ENCODE measurements around the gene NUDT11.
"Not testable (repeated sequence)": the region's sequence is repeated elsewhere in the genome, so short reads cannot be mapped to it uniquely, and the experiment has no call there.

NUDT11 gene

GRCh38 chrX:51496501-51497291 is at the start of gene NUDT11:
Gene NUDT11 (minus strand): TSS chrX:51496592. CDS start chrX:51496444, 148 bp downstream.
- no peaks in the 10 kb centered on the region for H3K9me3 ChIP-seq (ENCODE audit: severe bottlenecking)
- H3K27ac ChIP-seq (ENCODE audit: poor library complexity, severe bottlenecking), result no peak within 1 kb of the TSS
- no peaks in the 10 kb centered on the region for H3K27me3 ChIP-seq (ENCODE audit: insufficient read depth, poor library complexity, severe bottlenecking)
- no peaks in the 10 kb centered on the region for H3K4me1 ChIP-seq (ENCODE audit: insufficient read depth, poor library complexity, severe bottlenecking)
- ATAC-seq (ENCODE audit: low read depth) (peak; percentile 92), DNase-seq (ENCODE audit: low spot score) (peak; percentile 72)
- no peaks in the 10 kb centered on the region for H3K36me3 ChIP-seq (ENCODE audit: low read depth)
- TF ChIP-seq, protein P1, sequence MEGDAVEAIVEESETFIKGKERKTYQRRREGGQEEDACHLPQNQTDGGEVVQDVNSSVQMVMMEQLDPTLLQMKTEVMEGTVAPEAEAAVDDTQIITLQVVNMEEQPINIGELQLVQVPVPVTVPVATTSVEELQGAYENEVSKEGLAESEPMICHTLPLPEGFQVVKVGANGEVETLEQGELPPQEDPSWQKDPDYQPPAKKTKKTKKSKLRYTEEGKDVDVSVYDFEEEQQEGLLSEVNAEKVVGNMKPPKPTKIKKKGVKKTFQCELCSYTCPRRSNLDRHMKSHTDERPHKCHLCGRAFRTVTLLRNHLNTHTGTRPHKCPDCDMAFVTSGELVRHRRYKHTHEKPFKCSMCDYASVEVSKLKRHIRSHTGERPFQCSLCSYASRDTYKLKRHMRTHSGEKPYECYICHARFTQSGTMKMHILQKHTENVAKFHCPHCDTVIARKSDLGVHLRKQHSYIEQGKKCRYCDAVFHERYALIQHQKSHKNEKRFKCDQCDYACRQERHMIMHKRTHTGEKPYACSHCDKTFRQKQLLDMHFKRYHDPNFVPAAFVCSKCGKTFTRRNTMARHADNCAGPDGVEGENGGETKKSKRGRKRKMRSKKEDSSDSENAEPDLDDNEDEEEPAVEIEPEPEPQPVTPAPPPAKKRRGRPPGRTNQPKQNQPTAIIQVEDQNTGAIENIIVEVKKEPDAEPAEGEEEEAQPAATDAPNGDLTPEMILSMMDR (IDR thresholded peaks at IDR 0.05; ENCODE audit: poor library complexity, severe bottlenecking), result no peak
- peak within 1 kb of the TSS; percentile 53 for H3K4me3 ChIP-seq (ENCODE audit: severe bottlenecking)

DNA sequence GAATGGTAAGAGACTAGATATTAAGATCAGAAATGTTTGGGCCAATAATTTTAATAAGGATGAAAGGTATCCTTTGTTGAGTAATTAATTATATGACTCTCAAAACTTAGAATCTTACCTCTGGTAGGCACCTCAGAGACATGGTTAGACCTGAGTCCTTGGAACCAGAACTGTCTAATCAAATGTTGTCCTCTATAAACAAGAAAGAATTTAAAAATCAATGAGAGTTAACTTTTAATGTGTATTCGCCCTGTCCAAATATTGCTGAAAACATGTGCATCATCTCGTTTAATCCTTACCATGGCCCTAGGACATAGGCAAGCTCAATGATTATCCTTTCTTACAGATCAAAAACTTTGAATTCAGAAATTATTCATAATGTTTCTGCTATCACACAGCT is 24.0 kb upstream of the NUDT11 start:
- Histone ChIP-seq H3K4me3 (ENCODE audit: severe bottlenecking) (no peak overlapping the region), H3K9me3 (ENCODE audit: severe bottlenecking) (no peaks in the 10 kb centered on the region), H3K27me3 (ENCODE audit: insufficient read depth, poor library complexity, severe bottlenecking) (no peaks in the 10 kb centered on the region), H3K36me3 (ENCODE audit: low read depth) (no peaks in the 10 kb centered on the region), H3K27ac (ENCODE audit: poor library complexity, severe bottlenecking) (no peak overlapping the region), H3K4me1 (ENCODE audit: insufficient read depth, poor library complexity, severe bottlenecking) (no peaks in the 10 kb centered on the region)
- TF ChIP-seq, protein P1 (IDR thresholded peaks at IDR 0.05; ENCODE audit: poor library complexity, severe bottlenecking), result no peak
- DNase-seq (ENCODE audit: low spot score) (no peak), ATAC-seq (ENCODE audit: low read depth) (no peak)

GRCh38 chrX:51519131-51519530 is 22.7 kb upstream of the NUDT11 start:
- not testable (repeated sequence) for H3K9me3 ChIP-seq (ENCODE audit: severe bottlenecking); ATAC-seq (ENCODE audit: low read depth); H3K27me3 ChIP-seq (ENCODE audit: insufficient read depth, poor library complexity, severe bottlenecking); H3K4me3 ChIP-seq (ENCODE audit: severe bottlenecking); H3K27ac ChIP-seq (ENCODE audit: poor library complexity, severe bottlenecking); H3K4me1 ChIP-seq (ENCODE audit: insufficient read depth, poor library complexity, severe bottlenecking); DNase-seq (ENCODE audit: low spot score); H3K36me3 ChIP-seq (ENCODE audit: low read depth)

DNA sequence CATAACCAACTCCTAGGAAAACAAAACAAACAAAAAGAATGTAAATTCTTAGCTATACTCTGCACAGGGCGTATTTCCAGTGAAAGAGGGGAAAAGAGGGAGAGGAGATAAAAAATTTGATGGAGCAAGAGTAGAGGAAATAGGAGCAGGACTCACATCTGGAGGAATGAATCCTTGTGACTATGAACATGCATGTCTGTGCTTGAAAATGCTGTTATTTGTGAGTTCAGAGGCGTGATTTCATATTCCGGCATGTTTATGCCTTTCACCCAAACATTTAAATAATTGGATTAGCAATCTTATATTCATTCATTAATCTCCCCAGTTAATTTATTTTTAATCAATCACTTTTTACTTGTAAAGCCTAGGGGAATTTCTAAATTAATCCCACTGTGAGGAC is 11.2 kb upstream of the NUDT11 start:
- no peak overlapping the region for H3K4me3 ChIP-seq (ENCODE audit: severe bottlenecking)
- H3K27me3 ChIP-seq (ENCODE audit: insufficient read depth, poor library complexity, severe bottlenecking), result no peaks in the 10 kb centered on the region
- H3K36me3 ChIP-seq (ENCODE audit: low read depth), result no peaks in the 10 kb centered on the region
- DNase-seq (ENCODE audit: low spot score), result no peak
- no peaks in the 10 kb centered on the region for H3K4me1 ChIP-seq (ENCODE audit: insufficient read depth, poor library complexity, severe bottlenecking)
- H3K9me3 ChIP-seq (ENCODE audit: severe bottlenecking), result no peaks in the 10 kb centered on the region
- TF ChIP-seq, protein P1 (IDR thresholded peaks at IDR 0.05; ENCODE audit: poor library complexity, severe bottlenecking), result no peak
- ATAC-seq (ENCODE audit: low read depth), result no peak
- no peak overlapping the region for H3K27ac ChIP-seq (ENCODE audit: poor library complexity, severe bottlenecking)

- H3K4me1 ChIP-seq (ENCODE audit: insufficient read depth, poor library complexity, severe bottlenecking); DNase-seq (ENCODE audit: low spot score); H3K27ac ChIP-seq (ENCODE audit: poor library complexity, severe bottlenecking); H3K27me3 ChIP-seq (ENCODE audit: insufficient read depth, poor library complexity, severe bottlenecking); H3K9me3 ChIP-seq (ENCODE audit: severe bottlenecking); H3K36me3 ChIP-seq (ENCODE audit: low read depth): not testable (repeated sequence)
- peak overlapping the region; percentile 53 for H3K4me3 ChIP-seq (ENCODE audit: severe bottlenecking)
- peak; percentile 59 for ATAC-seq (ENCODE audit: low read depth)
Observed at GRCh38 chrX:51495701-51496488, 497 bp downstream of the NUDT11 start.
